VCaP (cell line): Measurements from ENCODE around the gene ACCSL.
A peak's percentile ranks its signal among the peaks of the same experiment; 100 is the strongest.

Experiments used
- H3K27ac ChIP-seq: fragments of 450-650 bp; 2 replicates; pipeline ENCODE4 v1.5.1; 2017
- CTCF ChIP-seq: fragments of 450-650 bp; conservative IDR thresholded peaks from 2 replicates; pipeline ENCODE4 v1.5.1; 2017; ENCODE audit warnings: mild to moderate bottlenecking, moderate library complexity

ACCSL gene

GRCh38 chr11:44085330-44085729, 37.5 kb downstream of the ACCSL start:
- no peak for TF ChIP-seq CTCF
- H3K27ac ChIP-seq: no peak overlapping the region

DNA sequence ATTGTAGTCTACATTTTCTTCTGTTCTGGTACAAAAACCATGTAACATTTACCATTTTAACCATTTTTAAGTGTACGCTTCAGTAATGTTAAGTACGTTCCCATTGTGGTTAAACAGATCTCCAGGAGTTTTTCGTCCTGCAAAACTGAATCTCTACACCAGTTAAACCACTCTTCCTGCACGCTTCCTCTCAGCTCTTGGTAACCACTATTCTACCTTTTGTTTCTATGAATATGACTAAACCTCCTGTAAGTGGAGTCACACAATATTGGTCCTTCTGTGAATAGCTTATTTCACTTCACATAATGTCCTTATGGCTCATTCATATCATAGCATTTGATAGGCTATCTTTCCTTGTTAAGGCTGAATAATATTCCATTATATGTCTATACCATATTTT, 40.6 kb downstream of the ACCSL start:
- TF ChIP-seq CTCF: no peak
- H3K27ac ChIP-seq: no peak overlapping the region

DNA sequence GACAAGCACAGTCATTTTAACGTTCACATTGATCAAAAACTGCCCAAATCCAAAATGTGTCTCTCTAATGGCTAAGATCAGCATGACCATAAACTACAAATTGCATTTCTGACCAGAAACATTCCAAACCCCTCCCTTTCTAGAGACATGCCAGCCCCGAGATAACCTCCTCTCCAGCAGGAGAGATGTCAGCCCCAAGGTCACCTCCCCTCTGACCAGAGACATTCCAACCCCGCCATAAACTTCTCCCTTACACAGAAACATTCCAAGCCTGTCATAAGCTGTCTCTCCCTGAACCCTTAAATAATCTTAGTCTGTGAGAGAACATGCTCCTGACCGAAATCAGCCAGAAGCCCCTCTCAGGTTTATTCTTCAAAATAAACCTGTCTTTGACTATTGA, 41.1 kb downstream of the ACCSL start:
- H3K27ac ChIP-seq: no peak overlapping the region
- TF ChIP-seq CTCF: no peak

- no peak overlapping the region for H3K27ac ChIP-seq
- TF ChIP-seq CTCF: no peak
Measured at GRCh38 chr11:44090539-44090938, 42.8 kb downstream of the ACCSL start.

DNA sequence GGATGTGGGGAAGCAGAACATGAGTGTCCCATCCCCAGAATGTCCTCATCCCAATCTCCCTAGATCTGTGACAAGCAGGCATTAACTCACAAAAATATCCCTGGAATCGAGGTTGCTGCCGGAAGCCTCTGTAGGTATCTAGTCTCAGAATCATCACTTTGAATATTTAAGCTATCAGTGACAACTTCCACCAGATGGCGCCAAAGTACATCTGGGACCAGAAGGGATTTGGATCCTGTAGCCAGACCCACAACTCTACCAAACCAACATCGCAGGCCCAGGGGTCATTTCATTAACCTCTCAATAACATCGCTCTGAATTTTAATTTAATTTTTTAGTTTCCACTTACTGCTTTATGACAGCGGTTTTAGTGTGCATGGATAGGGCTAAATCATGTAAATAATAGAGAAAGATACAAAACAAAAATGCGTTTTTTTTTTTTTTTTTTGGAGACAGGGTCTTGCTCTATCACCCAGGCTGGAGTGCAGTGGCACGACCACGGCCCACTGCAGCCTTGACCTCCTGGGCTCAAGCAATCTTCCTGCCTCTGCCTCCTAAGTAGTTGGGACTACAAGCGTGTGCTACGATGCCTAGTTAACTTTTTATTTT, 46.6 kb downstream of the ACCSL start:
- peak; percentile 88 for TF ChIP-seq CTCF
- H3K27ac ChIP-seq: no peak overlapping the region

GRCh38 chr11:44095506-44096359, 48.0 kb downstream of the ACCSL start, which contains the start of gene EXT2:
TSS of gene EXT2 (plus strand) at chr11:44095678. CDS start at chr11:44107713, 12,035 bp downstream.
- peak; percentile 93 for TF ChIP-seq CTCF
- H3K27ac ChIP-seq: peak within 1 kb of the TSS; percentile 84

DNA sequence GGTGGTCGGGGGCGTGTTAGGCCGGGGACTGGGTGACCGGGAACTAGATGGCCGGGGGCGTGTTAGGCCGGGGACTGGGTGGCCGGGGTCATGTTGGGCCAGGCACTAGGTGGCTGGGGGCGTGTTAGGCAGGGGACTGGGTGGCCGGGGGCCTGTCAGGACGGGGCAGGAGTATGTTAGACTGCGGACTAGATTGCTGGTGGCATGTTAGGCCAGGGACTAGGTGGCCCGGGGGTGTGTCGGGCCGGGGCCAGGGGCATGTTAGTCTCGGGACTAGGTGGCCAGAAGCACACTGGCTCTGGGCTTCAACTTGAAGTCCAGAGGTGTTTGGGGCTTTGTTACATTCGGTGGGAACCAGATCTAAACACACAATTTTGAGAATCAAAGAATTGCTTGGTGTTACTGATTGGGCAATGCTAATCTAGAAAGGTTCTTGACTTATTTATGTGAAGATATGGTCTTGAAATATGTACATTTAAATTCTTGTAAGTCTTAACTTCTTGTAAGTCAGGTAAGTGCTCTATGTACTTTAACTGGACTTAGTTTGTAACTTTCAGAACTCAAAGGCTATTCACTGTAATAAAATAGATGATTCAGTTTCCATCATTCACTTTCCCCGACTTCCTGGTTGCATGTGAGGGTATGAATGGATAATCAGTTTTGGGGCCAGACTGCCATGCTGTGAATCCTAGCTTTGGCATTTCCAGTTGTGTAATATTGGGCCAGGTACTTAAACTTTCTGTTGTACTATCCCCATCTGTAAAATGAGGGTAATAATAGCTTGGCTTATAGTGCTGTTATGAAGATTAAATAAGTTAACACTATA, 48.8 kb downstream of the ACCSL start:
- peak overlapping the region; percentile 84 for H3K27ac ChIP-seq
- no peak for TF ChIP-seq CTCF
